DND-41 (cell line): ENCODE results near the gene CTBP2.

Experiments used
- ATAC-seq: fragments of 200-7000 bp; cut with Tn5 transposase; 3 replicates; pipeline ENCODE4 v1.9.1; 2021; ENCODE audit warnings: low read depth; ENCODE audit not compliant: insufficient read depth
- DNase-seq: peaks from one replicate; pipeline ENCODE4 v3.0.0-alpha.2; 2020
- H2AFZ ChIP-seq: 2 replicates; pipeline ENCODE4 v1.6.0; 2012; ENCODE audit warnings: low read depth, low read length
- H3K27ac ChIP-seq: 2 replicates; pipeline ENCODE4 v1.5.1; 2012; ENCODE audit warnings: low read length, inconsistent platforms
- H3K27me3 ChIP-seq: fragments of 200-600 bp; sonication (generic); 2 replicates; pipeline ENCODE4 v1.6.0; 2012; ENCODE audit warnings: low read length, mild to moderate bottlenecking, inconsistent platforms; ENCODE audit not compliant: insufficient read depth, poor library complexity
- H3K36me3 ChIP-seq: 2 replicates; pipeline ENCODE4 v1.5.1; 2012; ENCODE audit warnings: low read length, inconsistent platforms; ENCODE audit not compliant: insufficient read depth
- H3K4me1 ChIP-seq: 2 replicates; pipeline ENCODE4 v1.5.1; 2012; ENCODE audit warnings: mild to moderate bottlenecking, low read length; ENCODE audit not compliant: insufficient read depth
- H3K4me2 ChIP-seq: 2 replicates; pipeline ENCODE4 v1.6.0; 2012; ENCODE audit warnings: mild to moderate bottlenecking, moderate library complexity, low read length, inconsistent platforms; ENCODE audit not compliant: insufficient read depth
- H3K4me3 ChIP-seq, 2 experiments: fragments of 200-600 bp in 1 of 2; shearing (Covaris generic) in 1 of 2; 2 replicates each; pipeline ENCODE4 v1.5.1; 2012 to 2016; ENCODE audit warnings: inconsistent platforms in 2 of 2, low read length in 2 of 2, mild to moderate bottlenecking in 2 of 2, low read depth in 1 of 2, moderate library complexity in 1 of 2
- H3K79me2 ChIP-seq: 2 replicates; pipeline ENCODE4 v1.6.0; 2012; ENCODE audit warnings: low read length, inconsistent platforms; ENCODE audit not compliant: insufficient read depth
- H3K9ac ChIP-seq: 2 replicates; pipeline ENCODE4 v1.6.0; 2012; ENCODE audit warnings: low read depth, mild to moderate bottlenecking, inconsistent platforms, low read length, moderate library complexity
- H3K9me3 ChIP-seq: 2 replicates; pipeline ENCODE4 v1.5.1; 2012; ENCODE audit warnings: low read length, moderate library complexity, mild to moderate bottlenecking, inconsistent platforms; ENCODE audit not compliant: insufficient read depth, severe bottlenecking
- H4K20me1 ChIP-seq: 2 replicates; pipeline ENCODE4 v1.6.0; 2012; ENCODE audit warnings: low read length; ENCODE audit not compliant: insufficient read depth
- CTCF ChIP-seq: IDR thresholded peaks from 2 replicates; pipeline ENCODE4 v1.5.1; 2012; ENCODE audit warnings: borderline replicate concordance, low read length, moderate library complexity, mild to moderate bottlenecking; ENCODE audit not compliant: poor library complexity, severe bottlenecking; ENCODE audit errors: extremely low read depth
- EZH2 ChIP-seq: IDR thresholded peaks from 3 replicates; pipeline ENCODE4 v1.6.1; 2012; ENCODE audit warnings: borderline replicate concordance, low read depth, mild to moderate bottlenecking, moderate library complexity, low read length, inconsistent platforms; ENCODE audit not compliant: severe bottlenecking

CTBP2 gene

GRCh38 chr10:125199270-125199669 lies 38.9 kb upstream of the CTBP2 start:
- Histone ChIP-seq H3K9ac (no peak overlapping the region), H3K4me1 (no peaks in the 10 kb centered on the region), H3K79me2 (no peaks in the 10 kb centered on the region), H3K9me3 (no peaks in the 10 kb centered on the region), H3K4me2 (no peak overlapping the region), H2AFZ (no peak overlapping the region), H3K27ac (no peak overlapping the region), H3K27me3 (peaks cover 17% of the 10 kb centered on the region), H3K36me3 (no peaks in the 10 kb centered on the region), H3K4me3 (no peak overlapping the region), H4K20me1 (no peaks in the 10 kb centered on the region; the same call in 1 of the 2 replicates)
- TF ChIP-seq EZH2, result no peak
- TF ChIP-seq CTCF, result no peak
- DNase-seq, result no peak
- no peak for ATAC-seq

- Histone ChIP-seq H3K79me2 (no peaks in the 10 kb centered on the region), H3K9ac (no peak overlapping the region), H4K20me1 (no peaks in the 10 kb centered on the region), H3K4me2 (no peak overlapping the region), H3K27ac (no peak overlapping the region), H3K4me3 (no peak overlapping the region), H3K36me3 (no peaks in the 10 kb centered on the region), H3K9me3 (no peaks in the 10 kb centered on the region), H3K4me1 (no peaks in the 10 kb centered on the region), H3K27me3 (peaks cover 3% of the 10 kb centered on the region), H2AFZ (no peak overlapping the region)
- no peak for TF ChIP-seq CTCF
- TF ChIP-seq EZH2, result no peak
- DNase-seq (no peak), ATAC-seq (no peak)
Observed at GRCh38 chr10:125194814-125195213, 34.5 kb upstream of the CTBP2 start.

- no peak overlapping the region for H3K27ac ChIP-seq
- no peak overlapping the region; the same call in 1 of the 2 replicates for H2AFZ ChIP-seq
- DNase-seq, result no peak
- no peak overlapping the region for H3K4me2 ChIP-seq
- H3K9ac ChIP-seq, result no peak overlapping the region
- H3K27me3 ChIP-seq, result no peaks in the 10 kb centered on the region
- H4K20me1 ChIP-seq, result no peaks in the 10 kb centered on the region
- no peak for TF ChIP-seq CTCF
- TF ChIP-seq EZH2, result no peak
- no peaks in the 10 kb centered on the region for H3K36me3 ChIP-seq
- no peaks in the 10 kb centered on the region for H3K79me2 ChIP-seq
- no peak overlapping the region for H3K4me3 ChIP-seq
- H3K9me3 ChIP-seq, result no peaks in the 10 kb centered on the region
- ATAC-seq, result no peak
- no peaks in the 10 kb centered on the region for H3K4me1 ChIP-seq
Observed at GRCh38 chr10:125193306-125193877, 33.0 kb upstream of the CTBP2 start.
